NCI-H524 (cell line): ENCODE measurements around the gene ATG10.
"Not testable (repeated sequence)": the region's sequence is repeated elsewhere in the genome, so short reads cannot be mapped to it uniquely, and the experiment has no call there.

ENCODE experiments used
- DNase-seq, 2 experiments: peaks; one replicate each; lab custom pipeline; 2025; lab: John Stamatoyannopoulos, UW

Gene ATG10

GRCh38 chr5:82054004-82054710 is 82.3 kb downstream of the ATG10 start:
- DNase-seq = no peak

GRCh38 chr5:82057051-82057450 is 85.2 kb downstream of the ATG10 start:
- DNase-seq = no peak

GRCh38 chr5:82058710-82059109 is 86.9 kb downstream of the ATG10 start:
- no peak for DNase-seq

- DNase-seq = no peak
Measured at GRCh38 chr5:82066791-82067190, 95.0 kb downstream of the ATG10 start.

GRCh38 chr5:82068042-82068441 is 96.2 kb downstream of the ATG10 start:
- not testable (repeated sequence) for DNase-seq

- DNase-seq = no peak
Measured at GRCh38 chr5:82068723-82069122, 96.9 kb downstream of the ATG10 start.

- no peak for DNase-seq
Measured at GRCh38 chr5:82072138-82072537, 100.3 kb downstream of the ATG10 start.

- DNase-seq = peak; percentile 88 to 91
Measured at GRCh38 chr5:82073179-82073578, 101.4 kb downstream of the ATG10 start.

GRCh38 chr5:82074950-82075349 is 103.1 kb downstream of the ATG10 start:
- peak; percentile 58 to 87 for DNase-seq

GRCh38 chr5:82077496-82077895 is 105.7 kb downstream of the ATG10 start:
- no peak for DNase-seq

- no peak for DNase-seq
Measured at GRCh38 chr5:82091617-82092016, 119.8 kb downstream of the ATG10 start.

- DNase-seq = no peak
Measured at GRCh38 chr5:82095536-82095935, 123.7 kb downstream of the ATG10 start.

GRCh38 chr5:82096249-82096648 is 124.4 kb downstream of the ATG10 start:
- peak in 1 of 2 experiments; percentile 18 for DNase-seq

- no peak for DNase-seq
Measured at GRCh38 chr5:82100303-82101077, 128.7 kb downstream of the ATG10 start.

- DNase-seq = no peak
Measured at GRCh38 chr5:82104872-82105271, 133.0 kb downstream of the ATG10 start.

- DNase-seq = no peak
Measured at GRCh38 chr5:82105457-82105856, 133.6 kb downstream of the ATG10 start.

- DNase-seq = peak in 1 of 2 experiments; percentile 12
Measured at GRCh38 chr5:82106207-82106606, 134.4 kb downstream of the ATG10 start.

- no peak for DNase-seq
Measured at GRCh38 chr5:82106756-82107155, 134.9 kb downstream of the ATG10 start.

GRCh38 chr5:82107267-82107666 is 135.4 kb downstream of the ATG10 start:
- DNase-seq = no peak

GRCh38 chr5:82109013-82109412 is 137.2 kb downstream of the ATG10 start:
- no peak for DNase-seq

GRCh38 chr5:82109915-82110314 is 138.1 kb downstream of the ATG10 start:
- not testable (repeated sequence) for DNase-seq

GRCh38 chr5:82111191-82111590 is 139.4 kb downstream of the ATG10 start:
- no peak for DNase-seq

GRCh38 chr5:82115858-82116257 is 144.0 kb downstream of the ATG10 start:
- no peak for DNase-seq
